Hepatocyte (in vitro differentiated cells): ENCODE data around the gene NYAP2. TPM values are rescaled to one million over a fixed set of nuclear protein-coding genes. Genes with fewer than 3 reads are reported as not detected.

Source experiments
- DNase-seq: peaks from one replicate; pipeline ENCODE4 v3.0.0-alpha.2; 2016; ENCODE audit warnings: low spot score
- H2AFZ ChIP-seq: fragments of 200-600 bp; sonication (generic); 2 replicates; pipeline ENCODE4 v1.6.0; 2016; ENCODE audit warnings: antibody characterized with exemption, mild to moderate bottlenecking
- H3K27ac ChIP-seq: fragments of 200-600 bp; sonication (generic); 2 replicates; pipeline ENCODE4 v1.5.1; 2016; ENCODE audit warnings: mild to moderate bottlenecking
- H3K27me3 ChIP-seq: fragments of 200-600 bp; sonication (generic); 2 replicates; pipeline ENCODE4 v1.6.1; 2016
- H3K36me3 ChIP-seq: fragments of 200-600 bp; sonication (generic); replicated peaks from 2 replicates; pipeline ENCODE4 v1.5.1; 2016; ENCODE audit warnings: low read depth; ENCODE audit not compliant: insufficient read depth
- H3K4me1 ChIP-seq: fragments of 200-600 bp; sonication (generic); 2 replicates; pipeline ENCODE4 v1.5.1; 2016; ENCODE audit warnings: mild to moderate bottlenecking, moderate library complexity; ENCODE audit not compliant: insufficient read depth
- H3K4me2 ChIP-seq: fragments of 200-600 bp; sonication (generic); 2 replicates; pipeline ENCODE4 v1.6.0; 2016
- H3K4me3 ChIP-seq: fragments of 200-600 bp; sonication (generic); 2 replicates; pipeline ENCODE4 v1.5.1; 2016; ENCODE audit warnings: mild to moderate bottlenecking
- H3K79me2 ChIP-seq: fragments of 200-600 bp; sonication (generic); 2 replicates; pipeline ENCODE4 v1.6.0; 2017; ENCODE audit warnings: mild to moderate bottlenecking
- H3K9me2 ChIP-seq: fragments of 200-600 bp; sonication (generic); replicated peaks from 2 replicates; pipeline ENCODE4 v1.6.0; 2017; ENCODE audit warnings: mild to moderate bottlenecking; ENCODE audit not compliant: insufficient read depth
- H3K9me3 ChIP-seq: fragments of 200-600 bp; sonication (generic); 2 replicates; pipeline ENCODE4 v1.5.1; 2016; ENCODE audit warnings: low read depth, mild to moderate bottlenecking
- H4K20me1 ChIP-seq: fragments of 200-600 bp; sonication (generic); 2 replicates; pipeline ENCODE4 v1.6.0; 2016; ENCODE audit warnings: mild to moderate bottlenecking; ENCODE audit not compliant: insufficient read depth, poor library complexity, severe bottlenecking
- CTCF ChIP-seq: fragments of 200-600 bp; sonication (generic); IDR thresholded peaks from 2 replicates; pipeline ENCODE4 v1.5.1; 2016; ENCODE audit warnings: antibody characterized with exemption, mild to moderate bottlenecking; ENCODE audit not compliant: poor library complexity
- EZH2 ChIP-seq: fragments of 200-600 bp; sonication (generic); IDR thresholded peaks from 2 replicates; pipeline ENCODE4 v1.6.1; 2016; ENCODE audit warnings: antibody characterized with exemption, mild to moderate bottlenecking, borderline replicate concordance
- EZH2phosphoT487 ChIP-seq: fragments of 200-600 bp; sonication (generic); IDR thresholded peaks from one replicate; pipeline ENCODE4 v1.6.1; 2018; ENCODE audit warnings: antibody characterized with exemption, mild to moderate bottlenecking, low read depth, moderate library complexity; ENCODE audit not compliant: unreplicated experiment, severe bottlenecking
- WGBS: methylation state at CpG from one replicate; pipeline ENCODE4 v1.1.6; 2016; ENCODE audit warnings: low lambda C conversion rate; ENCODE audit errors: missing lambda C conversion rate; 5-methylcytosine and 5-hydroxymethylcytosine counted together
- polyA plus RNA-seq: library from polyadenylated mRNA; unstranded; fragments of >200 nt; fragmentation: Nextera tagmentation; extraction: Ambion mirVana; gene quantifications from 2 replicates; pipeline ENCODE4 v1.2.1, GENCODE V29; 2016
- total RNA-seq: library from RNA; depleted of rRNA; stranded (reverse); fragments of >200 nt; gene quantifications from 2 replicates; pipeline ENCODE4 v1.2.3, GENCODE V29; 2014

Gene NYAP2
- total and polyA plus RNA-seq, 2 experiments from 2014 or later, result 0.23 to 0.37 TPM

GRCh38 chr2:225581906-225582305 lies 182.4 kb downstream of the NYAP2 start:
- Histone ChIP-seq H4K20me1 (no peaks in the 10 kb centered on the region), H3K79me2 (no peaks in the 10 kb centered on the region), H3K9me2 (no peaks in the 10 kb centered on the region), H3K36me3 (no peaks in the 10 kb centered on the region), H3K4me1 (no peaks in the 10 kb centered on the region), H3K4me3 (no peak overlapping the region), H2AFZ (no peak overlapping the region), H3K4me2 (no peak overlapping the region), H3K9me3 (no peaks in the 10 kb centered on the region), H3K27me3 (no peaks in the 10 kb centered on the region), H3K27ac (no peak overlapping the region)
- no peak for DNase-seq
- 96% methylated on average over 26 of the region's 26 CpGs for WGBS
- no peak for TF ChIP-seq EZH2
- TF ChIP-seq CTCF, result no peak
- no peak for TF ChIP-seq EZH2phosphoT487

- H3K27me3 ChIP-seq, result no peaks in the 10 kb centered on the region
- TF ChIP-seq EZH2phosphoT487 (no peak), EZH2 (no peak), CTCF (no peak)
- H2AFZ ChIP-seq, result no peak overlapping the region
- H3K9me2 ChIP-seq, result no peaks in the 10 kb centered on the region
- no peak overlapping the region for H3K27ac ChIP-seq
- no peak overlapping the region for H3K4me2 ChIP-seq
- whole genome bisulfite sequencing, result 96% methylated on average over 35 of the region's 49 CpGs
- no peaks in the 10 kb centered on the region for H3K79me2 ChIP-seq
- H3K36me3 ChIP-seq, result no peaks in the 10 kb centered on the region
- no peak overlapping the region for H3K4me3 ChIP-seq
- no peaks in the 10 kb centered on the region for H3K4me1 ChIP-seq
- no peaks in the 10 kb centered on the region for H4K20me1 ChIP-seq
- H3K9me3 ChIP-seq, result no peaks in the 10 kb centered on the region
- DNase-seq, result no peak
Measured at GRCh38 chr2:225582355-225583116, 183.0 kb downstream of the NYAP2 start.

GRCh38 chr2:225584796-225585195 lies 185.3 kb downstream of the NYAP2 start:
- Histone ChIP-seq H3K27me3 (no peaks in the 10 kb centered on the region), H4K20me1 (no peaks in the 10 kb centered on the region), H3K36me3 (no peaks in the 10 kb centered on the region), H3K9me3 (no peaks in the 10 kb centered on the region), H3K27ac (no peak overlapping the region), H3K4me3 (no peak overlapping the region), H3K4me2 (no peak overlapping the region), H3K9me2 (no peaks in the 10 kb centered on the region), H3K4me1 (no peaks in the 10 kb centered on the region), H3K79me2 (no peaks in the 10 kb centered on the region), H2AFZ (no peak overlapping the region)
- TF ChIP-seq EZH2, result no peak
- no peak for TF ChIP-seq EZH2phosphoT487
- no peak for TF ChIP-seq CTCF
- no peak for DNase-seq

GRCh38 chr2:225590932-225591331 lies 191.4 kb downstream of the NYAP2 start:
- H3K27me3 ChIP-seq, result no peaks in the 10 kb centered on the region
- 91% methylated on average over 3 of the region's 3 CpGs for WGBS

More at GRCh38 chr2:225590932-225591331, 191.4 kb downstream of the NYAP2 start:
- Histone ChIP-seq H3K4me2 (no peak overlapping the region), H3K9me3 (no peaks in the 10 kb centered on the region), H3K9me2 (no peaks in the 10 kb centered on the region), H3K4me3 (no peak overlapping the region), H2AFZ (no peak overlapping the region), H3K79me2 (no peaks in the 10 kb centered on the region), H3K4me1 (no peaks in the 10 kb centered on the region), H3K36me3 (no peaks in the 10 kb centered on the region), H4K20me1 (no peaks in the 10 kb centered on the region), H3K27ac (no peak overlapping the region)
- DNase-seq, result no peak
- TF ChIP-seq CTCF, result no peak
